ENCODE data around the gene CDK14. TPM values are rescaled to one million over a fixed set of nuclear protein-coding genes. Genes with fewer than 3 reads are reported as not detected.

The CDK14 gene
- total and polyA plus RNA-seq, 2 of the 8 experiments (the other 6 are each of a cell fraction or from before 2014, with no cell fraction given): 5.5 to 47.3 TPM

DNA sequence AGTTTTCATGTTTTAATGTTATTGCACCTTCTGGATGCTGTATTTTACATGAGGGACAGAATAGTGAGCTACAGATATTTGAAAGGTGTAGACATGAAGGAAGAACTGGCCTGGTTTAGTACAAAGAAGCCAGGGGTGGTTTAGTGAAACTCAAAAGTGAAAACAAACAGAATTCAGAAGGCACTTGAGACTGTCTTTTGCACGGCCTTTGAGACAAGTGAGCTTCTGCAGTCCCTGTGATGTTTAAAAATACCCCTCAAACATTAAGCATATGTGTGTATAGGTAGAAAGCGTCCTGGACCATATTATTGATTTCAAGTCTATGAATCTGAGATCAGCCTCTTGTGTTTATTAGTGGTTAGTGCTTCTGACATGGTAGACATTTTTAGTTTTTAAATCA, 118.9 kb downstream of the CDK14 start:
- Histone ChIP-seq H3K79me1 (ENCODE audit: low read depth, low read length) (no peaks in the 10 kb centered on the region), H2AFZ (ENCODE audit: low read length) (no peak overlapping the region), H2BK120ac (replicated peaks; ENCODE audit: low read depth, low read length) (no peak overlapping the region), H3K4me3 (ENCODE audit: extremely low read depth in 1 of 4, insufficient read depth in 2 of 4, low read depth in 3 of 4, low read length in 4 of 4) (no peak overlapping the region), H3K9ac (replicated peaks in 1 of 4; ENCODE audit: extremely low read depth in 1 of 4, low read depth in 3 of 4, low read length in 3 of 4) (no peak overlapping the region), H2BK12ac (ENCODE audit: low read depth, low read length) (no peak overlapping the region), H3K27ac (ENCODE audit: low read depth, low read length) (no peak overlapping the region), H3K23me2 (ENCODE audit: low read depth, low read length) (no peaks in the 10 kb centered on the region), H3K9me3 (ENCODE audit: insufficient read depth in 2 of 2, low read depth in 1 of 2, low read length in 1 of 2) (peaks cover 6 to 8% of the 10 kb centered on the region in 2 experiments; a peak in 1 of 4 replicates), H3K4me2 (ENCODE audit: insufficient read depth in 1 of 2, low read depth in 2 of 2, low read length in 2 of 2) (no peak overlapping the region), H2AK5ac (ENCODE audit: low read depth, low read length) (no peak overlapping the region), H3K56ac (replicated peaks; ENCODE audit: insufficient read length, low read depth, low read length) (no peak overlapping the region), H4K8ac (ENCODE audit: extremely low read depth, insufficient read depth, low read length) (no peak overlapping the region), H4K91ac (replicated peaks; ENCODE audit: insufficient read length, low read length) (no peak overlapping the region), H3K79me2 (ENCODE audit: control insufficient read depth in 1 of 2, insufficient read depth in 2 of 2, low read length in 2 of 2) (no peaks in the 10 kb centered on the region), H3K36me3 (ENCODE audit: control insufficient read depth in 2 of 4, insufficient read depth in 4 of 4, low read length in 3 of 4) (no peaks in the 10 kb centered on the region; a peak in 1 of 8 replicates), H3K18ac (ENCODE audit: extremely low read depth, low read length) (no peak overlapping the region), H3K14ac (ENCODE audit: insufficient read length) (no peak overlapping the region), H3K27me3 (replicated peaks in 1 of 4; ENCODE audit: control insufficient read depth in 3 of 4, extremely low read depth in 1 of 4, insufficient read depth in 3 of 4, low read length in 3 of 4) (no peaks in the 10 kb centered on the region), H3K23ac (ENCODE audit: insufficient read length) (no peak overlapping the region), H2BK15ac (ENCODE audit: low read length) (no peak overlapping the region), H3K4me1 (replicated peaks in 1 of 4; ENCODE audit: control insufficient read depth in 3 of 4, insufficient read depth in 4 of 4, low read length in 3 of 4) (peaks cover 0 to 6% (median 5%) of the 10 kb centered on the region in 4 experiments), H2BK20ac (ENCODE audit: low read length) (no peak overlapping the region), H3K4ac (replicated peaks; ENCODE audit: insufficient read length, low read depth, low read length) (no peak overlapping the region), H2BK5ac (ENCODE audit: low read depth, low read length) (no peak overlapping the region), H4K20me1 (replicated peaks in 1 of 2; ENCODE audit: control insufficient read depth in 1 of 2, insufficient read depth in 2 of 2, low read length in 2 of 2) (no peaks in the 10 kb centered on the region), H4K5ac (ENCODE audit: insufficient read length, low read depth, low read length) (no peak overlapping the region)
- CTCF ChIA-PET (ENCODE audit: partially characterized antibody): interaction anchor here (0.7 to 1.6 kb wide), 4 partner anchors 8 to 260 kb away, joined by 3 to 5 read pairs (median 4); no protein-coding TSS in a partner anchor
- 88% methylated on average over 2 of the region's 2 CpGs; no CpG with 5 or more reads in 1 of the 2 experiments for WGBS, 2 experiments (ENCODE audit: extremely low coverage in 1 of 2, insufficient coverage in 1 of 2, insufficient read length in 1 of 2, insufficient replicate concordance in 2 of 2, low coverage in 1 of 2, low lambda C conversion rate in 2 of 2, missing lambda C conversion rate in 1 of 2)
- DNase-seq (ENCODE audit: low read depth in 1 of 2, low spot score in 2 of 2) (no peak), FAIRE-seq (no peak)
- POLR2A ChIA-PET (ENCODE audit: partially characterized antibody): interaction anchor here (0.6 kb wide), 1 partner anchor 1346 kb away, joined by 3 read pairs; no protein-coding TSS in a partner anchor
- TF ChIP-seq SIRT6 (IDR thresholded peaks at IDR 0.05; ENCODE audit: low read length) (no peak), POU5F1 (IDR thresholded peaks at IDR 0.05; ENCODE audit: low read depth, low read length) (no peak), CBX8 (IDR thresholded peaks at IDR 0.05; ENCODE audit: borderline replicate concordance, low read depth, low read length) (no peak), FOSL1 (IDR thresholded peaks at IDR 0.05; ENCODE audit: insufficient read depth, low read depth, low read length) (no peak), POLR2AphosphoS5 (IDR thresholded peaks at IDR 0.05; ENCODE audit: low read depth, low read length) (no peak), GTF2F1 (IDR thresholded peaks at IDR 0.05; ENCODE audit: borderline replicate concordance, low read depth, low read length) (no peak), HDAC2 (IDR thresholded peaks at IDR 0.05; ENCODE audit: borderline replicate concordance in 1 of 2, low read depth in 2 of 2, low read length in 2 of 2) (no peak), BCL11A (IDR thresholded peaks at IDR 0.05; ENCODE audit: low read depth in 2 of 2, low read length in 2 of 2) (no peak), SIN3A (conservative IDR thresholded peaks at IDR 0.05 in 1 of 2, IDR thresholded peaks at IDR 0.05 in 1 of 2; ENCODE audit: low read depth in 1 of 2, low read length in 2 of 2) (no peak), RBBP5 (IDR thresholded peaks at IDR 0.05; ENCODE audit: borderline replicate concordance, low read depth, low read length) (no peak), BACH1 (IDR thresholded peaks at IDR 0.05; ENCODE audit: low read length) (no peak), NRF1 (IDR thresholded peaks at IDR 0.05; ENCODE audit: low read depth, low read length) (no peak)
- TF ChIP-seq, protein P1, sequence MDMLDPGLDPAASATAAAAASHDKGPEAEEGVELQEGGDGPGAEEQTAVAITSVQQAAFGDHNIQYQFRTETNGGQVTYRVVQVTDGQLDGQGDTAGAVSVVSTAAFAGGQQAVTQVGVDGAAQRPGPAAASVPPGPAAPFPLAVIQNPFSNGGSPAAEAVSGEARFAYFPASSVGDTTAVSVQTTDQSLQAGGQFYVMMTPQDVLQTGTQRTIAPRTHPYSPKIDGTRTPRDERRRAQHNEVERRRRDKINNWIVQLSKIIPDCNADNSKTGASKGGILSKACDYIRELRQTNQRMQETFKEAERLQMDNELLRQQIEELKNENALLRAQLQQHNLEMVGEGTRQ (IDR thresholded peaks at IDR 0.05; ENCODE audit: low read length): no peak
